ENCODE measurements around the gene RIC1.

RIC1 gene

DNA sequence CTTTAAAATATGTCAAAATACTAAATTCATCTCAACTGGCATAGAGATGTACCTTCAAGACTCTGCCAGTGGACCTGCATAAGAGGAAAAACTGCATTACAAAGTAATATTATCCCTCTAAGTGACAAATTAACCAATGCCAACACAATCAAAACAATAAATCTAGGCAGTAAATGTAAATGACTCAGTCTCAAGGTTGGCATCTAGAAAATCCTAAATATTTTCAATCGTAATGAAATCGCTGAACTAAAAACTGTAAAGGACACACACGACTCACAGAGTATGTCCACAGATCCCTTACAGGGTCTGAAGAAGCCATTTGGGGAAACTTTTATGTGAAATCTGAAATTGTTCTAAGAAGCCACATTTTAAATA, 172.8 kb downstream of the RIC1 start:
- no peak overlapping the region for H2AFZ ChIP-seq (ENCODE audit: low read length)
- peaks cover 52% of the 10 kb centered on the region; the same call in 1 of the 2 replicates for H3K36me3 ChIP-seq (ENCODE audit: insufficient read depth, low read length)
- H3K4me3 ChIP-seq (ENCODE audit: low read length, poor library complexity, severe bottlenecking) = no peak overlapping the region
- H3K9ac ChIP-seq (ENCODE audit: low read depth, low read length, poor library complexity, severe bottlenecking) = no peak overlapping the region
- no peaks in the 10 kb centered on the region for H4K20me1 ChIP-seq (ENCODE audit: insufficient read depth, low read length, poor library complexity, severe bottlenecking)
- no peaks in the 10 kb centered on the region for H3K9me2 ChIP-seq (replicated peaks; ENCODE audit: low read depth, low read length)
- no peaks in the 10 kb centered on the region for H3K79me2 ChIP-seq (ENCODE audit: insufficient read depth, low read length)
- no peak overlapping the region for H3K4me2 ChIP-seq (ENCODE audit: low read depth, low read length, poor library complexity, severe bottlenecking)
- H3K4me1 ChIP-seq (ENCODE audit: insufficient read depth, low read length, poor library complexity, severe bottlenecking) = no peaks in the 10 kb centered on the region
- H3F3A ChIP-seq (ENCODE audit: low read depth) = no peaks in the 10 kb centered on the region
- no peaks in the 10 kb centered on the region for H3K27me3 ChIP-seq (ENCODE audit: insufficient read depth, low read length, poor library complexity, severe bottlenecking)
- no peaks in the 10 kb centered on the region for H3K9me3 ChIP-seq (ENCODE audit: insufficient read depth, low read depth, low read length)
- no peak for TF ChIP-seq EZH2phosphoT487 (IDR thresholded peaks at IDR 0.05; ENCODE audit: borderline replicate concordance)
- TF ChIP-seq, protein P1, sequence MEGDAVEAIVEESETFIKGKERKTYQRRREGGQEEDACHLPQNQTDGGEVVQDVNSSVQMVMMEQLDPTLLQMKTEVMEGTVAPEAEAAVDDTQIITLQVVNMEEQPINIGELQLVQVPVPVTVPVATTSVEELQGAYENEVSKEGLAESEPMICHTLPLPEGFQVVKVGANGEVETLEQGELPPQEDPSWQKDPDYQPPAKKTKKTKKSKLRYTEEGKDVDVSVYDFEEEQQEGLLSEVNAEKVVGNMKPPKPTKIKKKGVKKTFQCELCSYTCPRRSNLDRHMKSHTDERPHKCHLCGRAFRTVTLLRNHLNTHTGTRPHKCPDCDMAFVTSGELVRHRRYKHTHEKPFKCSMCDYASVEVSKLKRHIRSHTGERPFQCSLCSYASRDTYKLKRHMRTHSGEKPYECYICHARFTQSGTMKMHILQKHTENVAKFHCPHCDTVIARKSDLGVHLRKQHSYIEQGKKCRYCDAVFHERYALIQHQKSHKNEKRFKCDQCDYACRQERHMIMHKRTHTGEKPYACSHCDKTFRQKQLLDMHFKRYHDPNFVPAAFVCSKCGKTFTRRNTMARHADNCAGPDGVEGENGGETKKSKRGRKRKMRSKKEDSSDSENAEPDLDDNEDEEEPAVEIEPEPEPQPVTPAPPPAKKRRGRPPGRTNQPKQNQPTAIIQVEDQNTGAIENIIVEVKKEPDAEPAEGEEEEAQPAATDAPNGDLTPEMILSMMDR (conservative IDR thresholded peaks at IDR 0.05; ENCODE audit: low read length) = no peak

GRCh38 chr9:5805478-5805877, 176.6 kb downstream of the RIC1 start:
- no peak overlapping the region for H3K4me3 ChIP-seq (ENCODE audit: low read length, poor library complexity, severe bottlenecking)
- no peaks in the 10 kb centered on the region for H4K20me1 ChIP-seq (ENCODE audit: insufficient read depth, low read length, poor library complexity, severe bottlenecking)
- no peaks in the 10 kb centered on the region for H3K4me1 ChIP-seq (ENCODE audit: insufficient read depth, low read length, poor library complexity, severe bottlenecking)
- TF ChIP-seq EZH2phosphoT487 (IDR thresholded peaks at IDR 0.05; ENCODE audit: borderline replicate concordance) = no peak
- TF ChIP-seq, protein P1 (conservative IDR thresholded peaks at IDR 0.05; ENCODE audit: low read length) = no peak
- H3K9me3 ChIP-seq (ENCODE audit: insufficient read depth, low read depth, low read length) = no peaks in the 10 kb centered on the region
- H3K27me3 ChIP-seq (ENCODE audit: insufficient read depth, low read length, poor library complexity, severe bottlenecking) = no peaks in the 10 kb centered on the region
- H3F3A ChIP-seq (ENCODE audit: low read depth) = no peaks in the 10 kb centered on the region
- no peaks in the 10 kb centered on the region for H3K9me2 ChIP-seq (replicated peaks; ENCODE audit: low read depth, low read length)
- no peak overlapping the region for H2AFZ ChIP-seq (ENCODE audit: low read length)
- no peaks in the 10 kb centered on the region for H3K79me2 ChIP-seq (ENCODE audit: insufficient read depth, low read length)
- peaks cover 54% of the 10 kb centered on the region; the same call in 1 of the 2 replicates for H3K36me3 ChIP-seq (ENCODE audit: insufficient read depth, low read length)
- H3K4me2 ChIP-seq (ENCODE audit: low read depth, low read length, poor library complexity, severe bottlenecking) = no peak overlapping the region
- no peak overlapping the region for H3K9ac ChIP-seq (ENCODE audit: low read depth, low read length, poor library complexity, severe bottlenecking)

DNA sequence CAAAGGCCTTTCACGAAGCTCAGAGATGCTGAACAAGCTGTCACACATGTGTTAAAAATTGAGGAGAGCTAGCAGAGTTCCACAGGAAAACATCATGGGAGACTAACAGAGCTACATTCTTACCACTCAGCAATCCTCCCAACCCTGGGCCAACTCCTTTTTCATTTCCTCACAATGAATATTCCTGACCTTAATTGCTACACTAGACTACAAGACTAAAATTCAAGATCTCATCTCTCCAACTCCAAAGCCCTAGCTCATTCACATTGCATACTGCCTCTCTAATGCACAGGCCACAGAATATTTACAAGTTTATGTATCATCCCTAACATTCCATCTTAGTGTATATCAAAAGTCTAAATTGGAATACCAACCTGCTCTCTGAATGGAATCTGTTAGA, 182.8 kb downstream of the RIC1 start:
- no peaks in the 10 kb centered on the region for H3K9me3 ChIP-seq (ENCODE audit: insufficient read depth, low read depth, low read length)
- H3K4me1 ChIP-seq (ENCODE audit: insufficient read depth, low read length, poor library complexity, severe bottlenecking) = no peaks in the 10 kb centered on the region
- no peaks in the 10 kb centered on the region for H3F3A ChIP-seq (ENCODE audit: low read depth)
- H3K4me3 ChIP-seq (ENCODE audit: low read length, poor library complexity, severe bottlenecking) = no peak overlapping the region
- no peak overlapping the region for H3K9ac ChIP-seq (ENCODE audit: low read depth, low read length, poor library complexity, severe bottlenecking)
- H2AFZ ChIP-seq (ENCODE audit: low read length) = no peak overlapping the region
- peaks cover 61% of the 10 kb centered on the region; the same call in 1 of the 2 replicates for H3K36me3 ChIP-seq (ENCODE audit: insufficient read depth, low read length)
- H3K27me3 ChIP-seq (ENCODE audit: insufficient read depth, low read length, poor library complexity, severe bottlenecking) = no peaks in the 10 kb centered on the region
- no peaks in the 10 kb centered on the region for H3K9me2 ChIP-seq (replicated peaks; ENCODE audit: low read depth, low read length)
- H4K20me1 ChIP-seq (ENCODE audit: insufficient read depth, low read length, poor library complexity, severe bottlenecking) = peaks cover 8% of the 10 kb centered on the region
- no peak overlapping the region for H3K4me2 ChIP-seq (ENCODE audit: low read depth, low read length, poor library complexity, severe bottlenecking)
- no peaks in the 10 kb centered on the region for H3K79me2 ChIP-seq (ENCODE audit: insufficient read depth, low read length)
- TF ChIP-seq, protein P1 (conservative IDR thresholded peaks at IDR 0.05; ENCODE audit: low read length) = no peak
- TF ChIP-seq EZH2phosphoT487 (IDR thresholded peaks at IDR 0.05; ENCODE audit: borderline replicate concordance) = no peak

All from Loucy (cell line).